Choroid plexus epithelial cell (primary cell): ENCODE data around the gene BRICD5.
"Not testable (repeated sequence)": the region's sequence is repeated elsewhere in the genome, so short reads cannot be mapped to it uniquely, and the experiment has no call there.

Experiments
- DNase-seq: peaks from one replicate; pipeline ENCODE4 v3.0.0-alpha.2; 2010; ENCODE audit warnings: low read depth
- H3K4me3 ChIP-seq: 2 replicates; pipeline ENCODE4 v1.5.1; 2011; ENCODE audit warnings: low read depth, mild to moderate bottlenecking, control low read depth, low read length, moderate library complexity
- CTCF ChIP-seq: conservative IDR thresholded peaks from 2 replicates; pipeline ENCODE4 v1.5.1; 2011; ENCODE audit warnings: low read depth, mild to moderate bottlenecking, control low read depth, inconsistent platforms, low read length, moderate library complexity

The BRICD5 gene

DNA sequence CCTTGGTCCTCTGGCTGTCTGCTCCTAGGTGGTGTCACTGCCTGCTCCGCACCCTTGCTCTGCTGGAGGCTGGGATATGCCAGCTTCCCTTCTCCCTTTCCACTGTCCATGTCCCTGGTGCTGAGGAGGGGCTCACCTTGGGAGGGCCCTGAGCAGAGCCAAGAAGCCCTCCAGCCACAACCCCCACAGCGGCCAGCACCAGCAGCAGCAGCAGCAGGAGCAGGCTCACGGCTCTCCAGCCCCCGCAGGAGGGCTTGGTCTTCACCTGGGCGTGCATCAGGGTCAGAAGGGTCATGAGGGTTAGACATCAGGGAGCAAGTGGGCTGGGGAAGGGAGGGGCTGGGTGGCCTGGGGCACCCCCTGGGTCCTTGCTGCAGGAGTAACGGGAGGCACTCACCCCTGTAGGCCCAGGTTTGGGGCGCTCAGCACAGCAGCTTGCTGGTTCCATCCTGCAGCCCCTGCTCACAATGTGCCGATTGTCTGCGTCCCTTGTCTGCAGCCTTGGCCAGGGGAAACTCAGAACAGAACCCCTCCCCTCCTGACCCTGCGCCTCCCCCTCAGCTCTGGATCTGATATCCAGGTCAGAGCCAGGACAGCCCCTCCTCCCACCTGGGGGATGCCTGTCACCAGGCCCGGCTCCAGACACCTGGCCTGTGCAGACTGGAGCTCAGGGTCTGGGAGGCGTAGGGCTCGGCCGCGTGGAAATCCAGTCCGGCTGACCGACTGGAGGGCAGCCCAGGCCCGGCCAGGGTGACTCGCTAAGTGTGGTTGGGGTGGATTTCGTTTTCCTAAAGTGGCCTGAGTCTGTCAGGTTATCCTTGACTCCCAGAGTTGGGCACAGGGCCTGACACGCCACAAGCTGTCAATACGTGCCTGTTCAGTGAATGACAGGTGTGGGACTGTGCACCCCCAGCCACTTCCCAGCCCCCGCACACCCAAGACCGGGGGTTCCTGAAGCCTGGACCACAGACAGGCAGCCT, at the start of gene BRICD5:
Gene BRICD5 (minus strand): TSS at position 478 of the 980 bp plus-strand sequence. CDS start 30 bp downstream, at position 448.
- no peak for DNase-seq
- TF ChIP-seq CTCF: no peak
- no peak within 1 kb of the TSS for H3K4me3 ChIP-seq

GRCh38 chr16:2260250-2260649, 49.6 kb upstream of the BRICD5 start:
- no peak for TF ChIP-seq CTCF
- DNase-seq: no peak

GRCh38 chr16:2258530-2258929, 47.9 kb upstream of the BRICD5 start:
- not testable (repeated sequence) for H3K4me3 ChIP-seq, DNase-seq

More at GRCh38 chr16:2260250-2260649, 49.6 kb upstream of the BRICD5 start:
- H3K4me3 ChIP-seq: no peak overlapping the region

- no peak for TF ChIP-seq CTCF
- no peak for DNase-seq
- no peak overlapping the region for H3K4me3 ChIP-seq
These were observed 47.1 kb upstream of the BRICD5 start for GRCh38 chr16:2257726-2258125.

DNA sequence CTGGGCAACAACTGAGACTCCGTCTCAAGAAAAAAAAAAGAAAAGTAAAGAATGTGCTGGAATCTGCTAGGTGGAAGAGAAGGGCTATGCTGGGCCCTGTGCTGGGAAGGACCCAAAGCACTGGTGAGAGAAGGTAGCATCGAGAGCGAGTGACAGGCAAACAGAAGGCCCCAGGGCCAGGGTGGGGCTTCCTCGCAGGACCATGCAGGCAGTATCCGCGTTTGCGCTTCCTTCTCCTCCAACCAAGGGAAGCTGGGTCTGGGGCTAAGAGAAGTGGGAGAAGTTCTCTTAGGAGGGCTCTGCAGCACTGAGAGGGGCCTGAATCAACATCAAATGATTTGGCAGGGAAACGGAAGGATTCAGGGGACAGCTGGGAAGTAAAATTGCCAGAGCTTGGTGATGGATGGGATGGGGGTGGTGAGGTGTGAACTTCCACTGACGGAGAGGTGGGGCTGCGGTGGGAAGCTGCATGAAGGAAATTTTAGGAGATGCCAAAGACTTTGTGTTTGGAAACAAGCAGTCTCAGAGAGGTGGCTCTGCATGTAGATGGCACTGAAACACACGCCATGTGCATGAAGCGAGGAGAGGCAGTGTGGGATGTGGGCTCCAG, 46.0 kb upstream of the BRICD5 start:
- TF ChIP-seq CTCF: no peak
- no peak for DNase-seq
- no peak overlapping the region for H3K4me3 ChIP-seq

DNA sequence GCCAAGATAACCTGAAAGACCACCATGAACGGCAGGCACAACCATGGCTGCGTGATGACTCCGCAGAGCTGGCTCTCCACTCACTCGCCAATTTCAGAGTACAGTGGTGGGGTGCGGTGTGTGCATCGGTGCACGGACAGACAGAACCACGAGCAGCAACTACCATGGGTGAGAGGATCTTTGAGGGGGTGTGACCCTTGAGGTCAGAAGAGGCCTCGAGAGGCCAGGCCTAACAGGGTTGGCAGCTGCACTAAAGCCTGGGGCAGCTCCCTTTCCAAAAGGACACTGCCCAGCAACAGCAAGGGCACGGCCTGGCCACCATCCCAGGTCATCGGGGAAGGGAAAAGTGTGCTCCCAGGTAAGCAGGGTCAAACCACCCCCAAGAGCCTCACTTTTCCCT, 42.6 kb upstream of the BRICD5 start:
- no peak overlapping the region for H3K4me3 ChIP-seq
- no peak for TF ChIP-seq CTCF
- no peak for DNase-seq

DNA sequence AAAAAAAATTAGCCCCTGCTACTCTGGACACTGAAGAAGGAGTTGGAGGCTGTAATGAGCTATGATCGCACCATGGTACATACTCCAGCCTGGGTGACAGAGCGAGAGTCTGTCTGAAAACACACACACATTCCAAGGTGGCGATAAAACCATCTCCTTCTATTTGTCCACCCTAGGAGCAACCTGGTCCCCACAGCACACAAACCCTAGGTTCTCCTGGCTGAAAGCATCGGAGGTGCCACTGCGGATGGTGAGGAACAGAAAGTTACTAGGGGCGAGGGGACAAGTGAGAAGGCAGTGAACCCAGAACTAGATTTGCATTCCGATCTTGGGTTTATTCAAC, 42.1 kb upstream of the BRICD5 start:
- TF ChIP-seq CTCF: no peak
- DNase-seq: no peak
- H3K4me3 ChIP-seq: no peak overlapping the region
